Measurements from ENCODE around the gene DNM3.

GRCh38 chr1:171802207-171802606 is 39.1 kb upstream of the DNM3 start:
- TF ChIP-seq CTCF (conservative IDR thresholded peaks at IDR 0.05; ENCODE audit: low read depth, low read length) (no peak), EZH2 (IDR thresholded peaks at IDR 0.05; ENCODE audit: borderline replicate concordance, low read depth, low read length, poor library complexity, severe bottlenecking) (no peak)

Data from A673 (cell line).